ENCODE results near the gene PDGFA. TPM values are rescaled to one million over a fixed set of nuclear protein-coding genes. Genes with fewer than 3 reads are reported as not detected.

PDGFA gene
- total and polyA plus RNA-seq, 12 donors = 2.9 to 28.6 (median 13.6) TPM

DNA sequence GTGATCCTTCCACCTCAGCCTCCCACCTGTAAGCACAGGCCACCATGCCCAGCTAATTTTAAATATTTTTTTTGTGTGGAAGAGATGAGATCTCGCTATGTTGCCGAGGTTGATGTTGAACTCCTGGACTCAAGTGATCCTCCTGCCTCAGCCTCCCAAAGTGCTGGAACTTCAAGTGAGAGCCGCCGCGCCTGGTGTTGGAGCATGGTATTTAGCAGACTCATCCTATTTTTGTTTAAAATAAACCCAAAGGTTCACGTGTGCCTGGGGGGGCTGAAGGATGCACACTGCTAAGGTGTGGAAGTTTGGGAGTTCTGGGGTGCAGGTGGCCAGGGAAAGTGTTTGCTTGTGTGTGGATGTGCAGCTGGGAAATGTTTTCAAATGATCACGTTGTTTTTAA is 18.1 kb downstream of the PDGFA start:
- no peaks in the 10 kb centered on the region for H3K4me1 ChIP-seq (replicated peaks in 1 of 2)
- intact Hi-C loops (cut with DNase I) = loop anchor here in 1 of 2 donors (10.0 kb wide), 1 partner anchor 77 kb away; no protein-coding TSS in a partner anchor
- TF ChIP-seq, protein P1, sequence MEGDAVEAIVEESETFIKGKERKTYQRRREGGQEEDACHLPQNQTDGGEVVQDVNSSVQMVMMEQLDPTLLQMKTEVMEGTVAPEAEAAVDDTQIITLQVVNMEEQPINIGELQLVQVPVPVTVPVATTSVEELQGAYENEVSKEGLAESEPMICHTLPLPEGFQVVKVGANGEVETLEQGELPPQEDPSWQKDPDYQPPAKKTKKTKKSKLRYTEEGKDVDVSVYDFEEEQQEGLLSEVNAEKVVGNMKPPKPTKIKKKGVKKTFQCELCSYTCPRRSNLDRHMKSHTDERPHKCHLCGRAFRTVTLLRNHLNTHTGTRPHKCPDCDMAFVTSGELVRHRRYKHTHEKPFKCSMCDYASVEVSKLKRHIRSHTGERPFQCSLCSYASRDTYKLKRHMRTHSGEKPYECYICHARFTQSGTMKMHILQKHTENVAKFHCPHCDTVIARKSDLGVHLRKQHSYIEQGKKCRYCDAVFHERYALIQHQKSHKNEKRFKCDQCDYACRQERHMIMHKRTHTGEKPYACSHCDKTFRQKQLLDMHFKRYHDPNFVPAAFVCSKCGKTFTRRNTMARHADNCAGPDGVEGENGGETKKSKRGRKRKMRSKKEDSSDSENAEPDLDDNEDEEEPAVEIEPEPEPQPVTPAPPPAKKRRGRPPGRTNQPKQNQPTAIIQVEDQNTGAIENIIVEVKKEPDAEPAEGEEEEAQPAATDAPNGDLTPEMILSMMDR (IDR thresholded peaks at IDR 0.05) = no peak
- TF ChIP-seq POLR2A (IDR thresholded peaks at IDR 0.05) = no peak
- no peak for DNase-seq
- no peak overlapping the region for H3K4me3 ChIP-seq
- 88 to 96% (median 92%) methylated on average over 7 of the region's 7 CpGs for WGBS, 4 donors
- no peaks in the 10 kb centered on the region for H3K9me3 ChIP-seq (replicated peaks in 1 of 3)
- H3K27me3 ChIP-seq = no peaks in the 10 kb centered on the region
- H3K36me3 ChIP-seq (replicated peaks in 1 of 2) = peaks cover 0 to 13% of the 10 kb centered on the region in 2 donors
- no peak overlapping the region for H3K27ac ChIP-seq

DNA sequence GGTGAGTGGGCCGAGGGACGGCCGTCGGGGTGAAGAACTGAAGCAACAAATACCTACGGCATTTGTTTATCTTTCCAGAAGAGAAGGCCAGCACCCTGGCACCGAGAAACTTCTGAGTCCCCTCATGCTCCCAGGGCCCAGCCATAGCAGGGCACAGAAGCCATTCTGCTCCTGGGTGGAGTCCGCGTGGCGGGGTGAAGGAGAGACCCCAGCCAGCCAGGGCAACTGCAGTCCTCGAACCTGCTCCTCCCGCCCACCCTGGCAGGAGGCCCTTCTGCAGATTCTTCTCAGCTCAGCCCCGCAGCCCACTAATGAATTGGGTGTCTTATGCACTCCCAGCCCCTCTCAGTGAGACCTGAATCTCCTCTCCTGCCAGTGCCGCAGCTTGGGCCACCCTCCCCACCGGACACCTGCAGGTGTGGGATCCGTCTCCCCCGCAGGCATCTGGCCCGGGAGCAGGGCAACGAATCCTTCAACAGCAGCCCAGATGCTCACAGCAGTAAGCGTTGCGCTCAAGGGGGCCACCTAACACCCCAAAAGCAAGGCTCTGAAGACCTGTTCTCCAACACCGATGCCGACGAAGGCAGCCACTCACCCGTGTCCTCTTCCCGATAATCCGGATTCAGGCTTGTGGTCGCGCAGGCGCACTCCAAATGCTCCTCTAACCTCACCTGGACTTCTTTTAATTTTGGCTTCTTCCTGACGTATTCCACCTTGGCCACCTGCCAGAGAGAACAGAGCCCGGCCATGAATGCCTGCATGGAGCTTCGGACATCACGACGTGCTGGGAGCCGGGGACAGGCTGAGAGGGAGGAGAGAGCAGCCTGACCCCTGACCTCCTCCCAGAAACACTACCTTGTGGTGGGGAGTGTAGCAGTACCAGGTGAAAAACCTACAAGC is 18.9 kb downstream of the PDGFA start:
- TF ChIP-seq, protein P1 (IDR thresholded peaks at IDR 0.05) = no peak
- no peak for TF ChIP-seq POLR2A (IDR thresholded peaks at IDR 0.05)
- H3K36me3 ChIP-seq (replicated peaks in 1 of 2) = peaks cover 0 to 13% of the 10 kb centered on the region in 2 donors
- no peak for DNase-seq
- no peaks in the 10 kb centered on the region for H3K9me3 ChIP-seq (replicated peaks in 1 of 3)
- WGBS, 4 donors = 95% methylated on average over 30 to 35 of the region's 35 CpGs
- no peak overlapping the region for H3K4me3 ChIP-seq
- no peak overlapping the region for H3K27ac ChIP-seq
- no peaks in the 10 kb centered on the region for H3K4me1 ChIP-seq (replicated peaks in 1 of 2)
- intact Hi-C loops (cut with DNase I) = loop anchor here in 1 of 2 donors (10.0 kb wide), 1 partner anchor 76 kb away; no protein-coding TSS in a partner anchor
- no peaks in the 10 kb centered on the region for H3K27me3 ChIP-seq

DNA sequence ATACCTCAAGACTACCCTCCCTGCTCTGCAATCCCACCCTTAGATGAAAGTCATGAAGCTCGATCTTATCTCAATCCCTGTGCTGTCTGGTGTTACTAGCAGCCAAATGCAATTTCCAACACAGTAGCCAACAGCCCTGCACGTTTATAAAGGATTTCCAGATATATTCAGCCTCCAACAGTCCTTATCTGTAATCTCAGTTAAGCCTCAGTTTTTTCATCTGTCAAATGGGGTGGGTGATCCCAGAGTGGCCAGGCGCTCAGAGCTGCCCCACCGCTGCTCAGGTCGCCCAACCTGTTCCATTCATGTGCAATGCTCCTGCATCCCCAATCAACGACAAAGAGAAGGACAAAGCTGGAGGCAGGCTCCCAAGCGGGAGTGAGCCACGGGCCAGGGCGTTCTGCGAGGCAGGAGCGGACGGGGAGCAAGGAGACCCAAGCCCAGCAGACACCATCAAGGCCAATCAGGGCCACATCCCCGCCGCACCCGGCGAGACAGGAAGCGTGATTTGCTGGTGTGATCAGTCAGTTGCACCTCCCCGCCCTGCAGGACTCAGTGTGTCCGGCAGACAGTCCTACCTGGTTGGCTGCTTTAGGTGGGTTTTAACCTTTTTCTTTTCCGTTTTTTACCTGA is 19.7 kb downstream of the PDGFA start:
- no peaks in the 10 kb centered on the region for H3K9me3 ChIP-seq (replicated peaks in 1 of 3)
- H3K36me3 ChIP-seq (replicated peaks in 1 of 2) = peaks cover 0 to 13% of the 10 kb centered on the region in 2 donors
- no peak overlapping the region for H3K4me3 ChIP-seq
- H3K27ac ChIP-seq = no peak overlapping the region
- 94 to 97% (median 95%) methylated on average over 20 of the region's 20 CpGs for WGBS, 4 donors
- DNase-seq = no peak
- intact Hi-C loops (cut with DNase I) = loop anchor here in 1 of 2 donors (10.0 kb wide), 1 partner anchor 75 kb away; no protein-coding TSS in a partner anchor
- no peaks in the 10 kb centered on the region for H3K4me1 ChIP-seq (replicated peaks in 1 of 2)
- TF ChIP-seq, protein P1 (IDR thresholded peaks at IDR 0.05) = no peak
- no peak for TF ChIP-seq POLR2A (IDR thresholded peaks at IDR 0.05)
- no peaks in the 10 kb centered on the region for H3K27me3 ChIP-seq
